Common myeloid progenitor, CD34-positive (primary cell): Measurements from ENCODE around the gene AIMP2.

Experiments
- CTCF ChIA-PET: fragments of 350-600 bp; sonication (Branson Sonifier 250); formaldehyde crosslinking; loops from one replicate; lab custom pipeline; 2021; ENCODE audit warnings: antibody characterized with exemption; lab: Charles Lee
- POLR2A ChIA-PET: fragments of 350-600 bp; sonication (Branson Sonifier 250); formaldehyde crosslinking; loops from one replicate; lab custom pipeline; 2021; ENCODE audit warnings: antibody characterized with exemption; lab: Charles Lee
- DNase-seq, 3 donors: peaks; one replicate each; pipeline versions ENCODE4 v3.0.0 to v3.0.0-alpha.2; 2013
- H3K27ac ChIP-seq, 2 experiments: 1 replicate in 1 of 2; 2 replicates in 1 of 2; pipeline ENCODE4 v1.7.0; 2013; ENCODE audit warnings: inconsistent platforms in 2 of 2, low read length in 2 of 2, mild to moderate bottlenecking in 2 of 2, low read depth in 1 of 2, moderate library complexity in 1 of 2; ENCODE audit not compliant: severe bottlenecking in 2 of 2, insufficient read depth in 1 of 2, poor library complexity in 1 of 2
- H3K27me3 ChIP-seq, 5 experiments: replicated peaks in 2 of 5; 1 replicate in 3 of 5; 2 replicates in 2 of 5; pipeline versions ENCODE4 v1.6.1 to v1.7.0; 2013; ENCODE audit warnings: low read length in 4 of 5, mild to moderate bottlenecking in 2 of 5, moderate library complexity in 2 of 5, inconsistent platforms in 1 of 5; ENCODE audit not compliant: insufficient read depth in 5 of 5, control insufficient read depth in 4 of 5
- H3K36me3 ChIP-seq, 4 experiments: 1 replicate in 2 of 4; 2 replicates in 2 of 4; pipeline versions ENCODE4 v1.6.1 to v1.7.0; 2013; ENCODE audit warnings: low read length in 3 of 4, control low read depth in 1 of 4, mild to moderate bottlenecking in 1 of 4; ENCODE audit not compliant: control insufficient read depth in 4 of 4, insufficient read depth in 4 of 4
- H3K4me1 ChIP-seq, 4 experiments: 1 replicate in 3 of 4; 2 replicates in 1 of 4; pipeline versions ENCODE4 v1.6.1 to v1.7.1; 2013; ENCODE audit warnings: low read length in 3 of 4, mild to moderate bottlenecking in 3 of 4, control low read depth in 1 of 4, inconsistent platforms in 1 of 4, moderate library complexity in 1 of 4; ENCODE audit not compliant: control insufficient read depth in 4 of 4, insufficient read depth in 4 of 4; ENCODE audit errors: control extremely low read depth in 1 of 4
- H3K4me3 ChIP-seq, 7 experiments: 1 replicate in 4 of 7; 2 replicates in 3 of 7; pipeline versions ENCODE4 v1.5.1 to v1.7.0; 2013; ENCODE audit warnings: mild to moderate bottlenecking in 7 of 7, low read length in 6 of 7, moderate library complexity in 6 of 7, inconsistent platforms in 2 of 7, low read depth in 2 of 7, control low read depth in 1 of 7; ENCODE audit not compliant: insufficient read depth in 4 of 7, control insufficient read depth in 1 of 7; ENCODE audit errors: extremely low read depth in 1 of 7
- H3K9me3 ChIP-seq, 5 experiments: 1 replicate in 4 of 5; 2 replicates in 1 of 5; pipeline versions ENCODE4 v1.6.1 to v1.7.1; 2013; ENCODE audit warnings: low read length in 4 of 5, mild to moderate bottlenecking in 2 of 5, inconsistent platforms in 1 of 5, low read depth in 1 of 5, moderate library complexity in 1 of 5; ENCODE audit not compliant: control insufficient read depth in 4 of 5, insufficient read depth in 2 of 5; ENCODE audit errors: control extremely low read depth in 1 of 5
- WGBS: methylation state at CpG from one replicate; pipeline ENCODE4 v1.1.5; 2013; ENCODE audit not compliant: insufficient coverage; 5-methylcytosine and 5-hydroxymethylcytosine counted together

The AIMP2 gene

DNA sequence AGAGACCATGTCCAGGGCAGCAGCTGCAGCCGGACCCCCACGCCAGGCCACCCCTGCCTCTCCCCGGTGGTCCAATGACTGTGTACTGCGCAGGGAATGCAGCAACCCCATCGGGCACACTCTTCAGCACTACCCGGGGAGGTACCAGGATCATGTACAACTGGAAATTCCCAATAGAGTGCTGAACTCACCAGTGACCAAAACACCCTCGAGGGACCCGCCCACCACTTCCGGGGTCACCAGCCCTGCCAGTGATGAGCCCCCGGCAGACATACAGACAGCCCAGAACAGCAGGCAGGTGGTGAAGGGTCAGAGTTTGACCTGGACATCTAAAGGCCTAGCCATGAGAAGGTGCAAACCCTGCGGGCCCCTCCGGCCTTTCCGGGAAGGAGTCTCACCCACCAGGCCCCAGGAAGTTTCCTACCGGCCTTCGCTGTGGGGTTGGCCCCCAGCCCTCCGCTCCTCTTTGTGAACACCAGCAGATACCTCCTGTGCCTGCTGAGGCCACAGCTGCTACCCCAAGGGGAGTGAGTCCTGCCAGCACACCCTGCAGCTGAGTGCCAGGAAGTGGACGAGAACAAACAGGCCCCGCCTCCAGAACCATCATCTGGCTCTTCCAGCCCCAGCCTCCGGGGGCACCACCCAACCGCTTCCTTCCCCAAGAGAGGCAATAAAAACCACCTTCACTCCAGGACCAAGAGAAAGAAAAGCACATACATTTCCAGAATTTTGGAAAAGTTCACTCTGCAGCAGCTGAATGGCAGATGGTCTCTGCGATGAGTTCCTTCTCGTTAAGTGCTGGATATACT, 17.1 kb downstream of the AIMP2 start:
- Histone ChIP-seq H3K27me3 (no peaks in the 10 kb centered on the region), H3K4me1 (peaks cover 7 to 28% (median 19%) of the 10 kb centered on the region in 4 experiments), H3K4me3 (peak overlapping the region in 5 of 7 experiments; percentile 6 to 59 (median 47)), H3K9me3 (no peaks in the 10 kb centered on the region), H3K27ac (peak overlapping the region; percentile 13 to 81), H3K36me3 (peaks cover 14 to 85% (median 51%) of the 10 kb centered on the region in 4 experiments)
- DNase-seq, result peak; percentile 67 to 90 (median 88)
- 55% methylated on average over 20 of the region's 22 CpGs for WGBS
- ChIA-PET POLR2A (no interaction called here), CTCF (interaction anchor here (0.6 to 3.3 kb wide), 8 partner anchors 9 to 297 kb away, joined by 3 to 18 read pairs (median 4); no protein-coding TSS in a partner anchor)

DNA sequence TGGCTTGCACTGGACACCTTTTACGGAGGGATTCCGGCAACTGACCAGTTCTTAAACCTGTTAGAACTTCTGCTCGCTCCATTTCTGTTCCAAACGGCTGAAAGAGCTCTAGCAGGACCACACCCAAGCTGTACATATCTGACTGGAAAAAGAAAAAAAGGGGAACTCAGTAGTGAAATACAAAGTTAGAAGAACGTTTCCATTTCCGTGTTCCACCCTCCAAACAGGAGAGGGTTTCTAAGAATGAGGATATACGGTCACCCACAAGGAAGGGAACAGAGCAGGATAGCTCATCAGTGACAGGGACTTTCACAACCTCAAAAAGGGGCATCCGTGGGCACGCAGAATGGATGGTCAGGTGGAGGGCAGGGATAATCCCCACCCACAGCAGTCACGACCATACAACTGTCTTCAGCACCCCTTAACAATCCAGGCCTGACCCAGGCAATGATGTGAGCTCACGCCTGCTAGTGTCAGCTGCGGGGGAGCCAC, 17.8 kb downstream of the AIMP2 start:
- H3K27ac ChIP-seq, result peak overlapping the region; percentile 13 to 81
- H3K4me3 ChIP-seq, result peak overlapping the region in 5 of 7 experiments; percentile 6 to 59 (median 47)

DNA sequence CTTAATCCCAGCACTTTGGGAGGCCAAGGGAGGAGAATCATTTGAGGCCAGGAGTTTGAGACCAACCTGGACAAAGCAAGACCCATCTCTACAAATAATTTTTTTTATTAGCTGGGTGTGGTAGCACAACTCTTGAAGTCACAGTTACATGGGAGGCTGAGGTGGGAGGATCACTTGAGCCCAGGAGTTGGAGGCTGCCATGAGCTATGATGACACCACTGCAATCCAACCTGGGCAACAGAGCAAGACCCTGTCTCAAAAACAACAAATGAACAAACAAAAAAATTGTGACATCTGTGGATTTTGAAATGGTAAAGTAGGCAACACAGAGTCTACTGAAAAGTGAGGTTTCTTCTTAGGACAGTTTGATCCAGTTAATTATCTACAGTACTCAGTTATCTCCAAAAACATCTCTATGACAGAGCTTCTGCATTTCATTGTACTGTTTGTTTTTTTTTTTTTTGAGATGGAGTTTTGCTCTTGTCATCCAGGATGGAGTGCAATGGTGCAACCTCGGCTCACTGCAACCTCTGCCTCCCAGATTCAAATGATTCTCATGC, 18.8 kb downstream of the AIMP2 start:
- CTCF ChIA-PET, result interaction anchor here (1.8 to 3.3 kb wide), 3 partner anchors 7 to 112 kb away, joined by 5 to 18 read pairs (median 7); no protein-coding TSS in a partner anchor
- H3K27ac ChIP-seq, result peak overlapping the region in 1 of 2 experiments; percentile 81
- POLR2A ChIA-PET, result no interaction called here

More for the DNA sequence above, 17.8 kb downstream of the AIMP2 start:
- Histone ChIP-seq H3K4me1 (peaks cover 7 to 28% (median 19%) of the 10 kb centered on the region in 4 experiments), H3K9me3 (no peaks in the 10 kb centered on the region), H3K27me3 (no peaks in the 10 kb centered on the region), H3K36me3 (peaks cover 13 to 84% (median 52%) of the 10 kb centered on the region in 4 experiments)
- ChIA-PET POLR2A (no interaction called here), CTCF (interaction anchor here (0.8 to 3.3 kb wide), 6 partner anchors 8 to 113 kb away, joined by 3 to 18 read pairs (median 6); no protein-coding TSS in a partner anchor)
- WGBS, result 49% methylated on average over 8 of the region's 12 CpGs
- peak in 2 of 3 donors; percentile 47 to 61 for DNase-seq

DNA sequence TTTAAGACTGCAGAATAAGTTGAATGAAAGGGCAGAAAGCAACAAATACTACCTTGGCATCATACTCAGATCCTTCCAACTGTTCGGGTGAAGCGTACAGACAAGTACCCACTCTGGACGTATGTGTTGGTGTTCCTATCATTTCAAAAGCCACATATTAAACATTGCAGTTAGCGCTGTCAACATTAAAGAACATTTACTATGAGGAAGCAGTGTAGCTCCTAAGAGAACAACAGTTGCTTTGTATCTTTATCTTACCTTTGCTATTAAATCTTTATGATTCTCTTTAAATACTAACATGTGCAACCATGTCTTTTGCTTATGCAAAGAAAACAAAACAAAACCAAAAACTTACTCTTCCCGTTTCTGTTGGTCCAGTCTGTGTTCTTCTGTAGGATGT, 19.5 kb downstream of the AIMP2 start:
- Histone ChIP-seq H3K27me3 (no peaks in the 10 kb centered on the region), H3K36me3 (peaks cover 9 to 79% (median 42%) of the 10 kb centered on the region in 4 experiments), H3K9me3 (no peaks in the 10 kb centered on the region), H3K27ac (no peak overlapping the region), H3K4me3 (no peak overlapping the region), H3K4me1 (peaks cover 7 to 28% (median 19%) of the 10 kb centered on the region in 4 experiments)
- 100% methylated on average over 1 of the region's 5 CpGs for WGBS
- ChIA-PET POLR2A (no interaction called here), CTCF (no interaction called here)
- DNase-seq, result no peak

More for the DNA sequence above, 18.8 kb downstream of the AIMP2 start:
- Histone ChIP-seq H3K36me3 (peaks cover 11 to 81% (median 46%) of the 10 kb centered on the region in 4 experiments), H3K4me1 (peaks cover 7 to 28% (median 19%) of the 10 kb centered on the region in 4 experiments), H3K27me3 (no peaks in the 10 kb centered on the region), H3K4me3 (no peak overlapping the region), H3K9me3 (no peaks in the 10 kb centered on the region)
- 100% methylated on average over 1 of the region's 1 CpG for WGBS
- DNase-seq, result no peak

DNA sequence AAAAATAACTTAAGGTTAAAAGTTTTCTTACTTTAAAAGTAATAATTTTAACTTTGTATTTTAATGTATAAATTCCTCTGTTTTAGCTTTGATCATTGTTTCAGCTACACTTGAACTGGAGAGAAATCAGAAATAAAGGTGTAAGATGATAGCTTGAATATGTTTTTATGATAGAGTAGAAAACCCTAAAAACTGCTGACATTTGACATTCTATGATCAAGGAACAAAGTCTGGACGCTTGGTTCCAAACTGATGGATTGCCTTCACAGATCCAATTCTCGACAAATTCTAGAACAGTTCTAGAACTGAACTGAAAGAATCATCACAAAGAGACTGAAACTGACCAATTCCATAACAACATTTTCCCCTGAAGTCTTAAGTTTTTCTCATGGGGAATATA, 21.9 kb downstream of the AIMP2 start, which contains the start of gene ANKRD61:
Gene ANKRD61 (plus strand): TSS at position 389 of the 400 bp plus-strand sequence. CDS start 0 bp downstream, at position 389.
- ChIA-PET POLR2A (no interaction called here), CTCF (interaction anchor here (0.6 to 1.1 kb wide), 2 partner anchors 33 to 191 kb away, joined by 4 read pairs; no protein-coding TSS in a partner anchor)
- peak within 1 kb of the TSS in 1 of 2 experiments; percentile 17 for H3K27ac ChIP-seq
- DNase-seq, result no peak
- H3K9me3 ChIP-seq, result no peaks in the 10 kb centered on the region
- no peaks in the 10 kb centered on the region for H3K27me3 ChIP-seq
- H3K4me1 ChIP-seq, result peaks cover 7 to 15% (median 13%) of the 10 kb centered on the region in 4 experiments
- peak within 1 kb of the TSS in 1 of 7 experiments; percentile 2 for H3K4me3 ChIP-seq
- 100% methylated on average over 2 of the region's 2 CpGs for WGBS
- H3K36me3 ChIP-seq, result peaks cover 13 to 80% (median 50%) of the 10 kb centered on the region in 4 experiments

DNA sequence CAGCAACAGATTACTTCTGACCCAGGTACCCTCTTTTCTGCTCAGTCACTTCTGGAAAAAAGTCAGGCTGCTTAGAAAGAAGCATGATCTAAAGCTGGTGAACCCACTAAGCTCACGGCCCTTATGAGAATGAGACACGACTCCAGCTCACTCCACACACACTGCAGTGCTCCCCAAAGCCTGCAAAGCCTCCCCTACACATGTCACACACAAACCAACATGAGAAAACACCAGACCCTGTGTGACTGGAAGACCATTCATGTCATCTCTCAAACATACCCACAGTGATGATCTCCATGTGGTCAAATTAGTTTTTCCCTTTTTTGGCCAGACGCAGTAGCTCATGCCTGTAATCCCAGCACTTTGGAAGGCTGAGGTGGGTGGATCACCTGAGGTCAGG, 22.5 kb downstream of the AIMP2 start:
- Histone ChIP-seq H3K4me3 (no peak overlapping the region), H3K36me3 (peaks cover 16 to 80% (median 51%) of the 10 kb centered on the region in 4 experiments), H3K27me3 (no peaks in the 10 kb centered on the region), H3K27ac (no peak overlapping the region), H3K9me3 (no peaks in the 10 kb centered on the region), H3K4me1 (peaks cover 6 to 9% (median 8%) of the 10 kb centered on the region in 4 experiments)
- no peak for DNase-seq
- ChIA-PET CTCF (no interaction called here), POLR2A (interaction anchor here (0.5 kb wide), 1 partner anchor 23 kb away, joined by 3 read pairs; no protein-coding TSS in a partner anchor)
- WGBS, result 100% methylated on average over 2 of the region's 3 CpGs
